ENCODE data around the gene SLC25A13.
"Not testable (repeated sequence)": the region's sequence is repeated elsewhere in the genome, so short reads cannot be mapped to it uniquely, and the experiment has no call there.

The SLC25A13 gene

GRCh38 chr7:96321658-96322372 is at the start of gene SLC25A13:
Gene SLC25A13 (minus strand): TSS chr7:96322098. CDS start chr7:96321956, 142 bp downstream.
- peak within 1 kb of the TSS; percentile 69 to 93 for H3K4me3 ChIP-seq (ENCODE audit: low read length in 2 of 2)
- H3K27me3 ChIP-seq (ENCODE audit: control insufficient read depth in 2 of 2, insufficient read depth in 2 of 2, low read length in 2 of 2) = no peaks in the 10 kb centered on the region

GRCh38 chr7:96365916-96366315 is 44.0 kb upstream of the SLC25A13 start:
- H3K4me1 ChIP-seq (ENCODE audit: control insufficient read depth in 2 of 2, insufficient read depth in 2 of 2, low read length in 2 of 2); H3K9ac ChIP-seq (ENCODE audit: low read depth in 1 of 2, low read length in 2 of 2); H3K36me3 ChIP-seq (ENCODE audit: control insufficient read depth in 2 of 2, insufficient read depth in 2 of 2, low read length in 2 of 2); H3K27me3 ChIP-seq (ENCODE audit: control insufficient read depth in 2 of 2, insufficient read depth in 2 of 2, low read length in 2 of 2); H3K27ac ChIP-seq (ENCODE audit: low read depth in 2 of 2, low read length in 2 of 2); H3K9me3 ChIP-seq (ENCODE audit: control insufficient read depth in 2 of 2, low read length in 2 of 2); H3K4me3 ChIP-seq (ENCODE audit: low read length in 2 of 2): not testable (repeated sequence)

More at GRCh38 chr7:96321658-96322372, at the start of gene SLC25A13:
- Histone ChIP-seq H3K9me3 (ENCODE audit: control insufficient read depth in 2 of 2, low read length in 2 of 2) (no peaks in the 10 kb centered on the region), H3K27ac (ENCODE audit: low read depth in 2 of 2, low read length in 2 of 2) (peak within 1 kb of the TSS; percentile 98 to 99), H3K4me1 (ENCODE audit: control insufficient read depth in 2 of 2, insufficient read depth in 2 of 2, low read length in 2 of 2) (peaks cover 5 to 16% of the 10 kb centered on the region in 2 donors), H3K36me3 (ENCODE audit: control insufficient read depth in 2 of 2, insufficient read depth in 2 of 2, low read length in 2 of 2) (no peaks in the 10 kb centered on the region), H3K9ac (ENCODE audit: low read depth in 1 of 2, low read length in 2 of 2) (peak within 1 kb of the TSS; percentile 88 to 89)

- Histone ChIP-seq H3K4me3 (ENCODE audit: low read length in 2 of 2) (no peak overlapping the region), H3K9me3 (ENCODE audit: control insufficient read depth in 2 of 2, low read length in 2 of 2) (no peaks in the 10 kb centered on the region), H3K4me1 (ENCODE audit: control insufficient read depth in 2 of 2, insufficient read depth in 2 of 2, low read length in 2 of 2) (no peaks in the 10 kb centered on the region), H3K27me3 (ENCODE audit: control insufficient read depth in 2 of 2, insufficient read depth in 2 of 2, low read length in 2 of 2) (no peaks in the 10 kb centered on the region), H3K36me3 (ENCODE audit: control insufficient read depth in 2 of 2, insufficient read depth in 2 of 2, low read length in 2 of 2) (no peaks in the 10 kb centered on the region), H3K9ac (ENCODE audit: low read depth in 1 of 2, low read length in 2 of 2) (no peak overlapping the region), H3K27ac (ENCODE audit: low read depth in 2 of 2, low read length in 2 of 2) (no peak overlapping the region)
Observed at GRCh38 chr7:96361116-96361857, 39.4 kb upstream of the SLC25A13 start.

- no peak overlapping the region for H3K9ac ChIP-seq (ENCODE audit: low read depth in 1 of 2, low read length in 2 of 2)
- H3K9me3 ChIP-seq (ENCODE audit: control insufficient read depth in 2 of 2, low read length in 2 of 2) = no peaks in the 10 kb centered on the region
- no peak overlapping the region for H3K27ac ChIP-seq (ENCODE audit: low read depth in 2 of 2, low read length in 2 of 2)
- H3K36me3 ChIP-seq (ENCODE audit: control insufficient read depth in 2 of 2, insufficient read depth in 2 of 2, low read length in 2 of 2) = no peaks in the 10 kb centered on the region
- H3K4me1 ChIP-seq (ENCODE audit: control insufficient read depth in 2 of 2, insufficient read depth in 2 of 2, low read length in 2 of 2) = no peaks in the 10 kb centered on the region
- H3K27me3 ChIP-seq (ENCODE audit: control insufficient read depth in 2 of 2, insufficient read depth in 2 of 2, low read length in 2 of 2) = no peaks in the 10 kb centered on the region
- H3K4me3 ChIP-seq (ENCODE audit: low read length in 2 of 2) = no peak overlapping the region
Observed at GRCh38 chr7:96359876-96360275, 38.0 kb upstream of the SLC25A13 start.

GRCh38 chr7:96358236-96358971 is 36.5 kb upstream of the SLC25A13 start:
- not testable (repeated sequence) for H3K4me3 ChIP-seq (ENCODE audit: low read length in 2 of 2); H3K4me1 ChIP-seq (ENCODE audit: control insufficient read depth in 2 of 2, insufficient read depth in 2 of 2, low read length in 2 of 2); H3K27me3 ChIP-seq (ENCODE audit: control insufficient read depth in 2 of 2, insufficient read depth in 2 of 2, low read length in 2 of 2); H3K9me3 ChIP-seq (ENCODE audit: control insufficient read depth in 2 of 2, low read length in 2 of 2); H3K36me3 ChIP-seq (ENCODE audit: control insufficient read depth in 2 of 2, insufficient read depth in 2 of 2, low read length in 2 of 2); H3K27ac ChIP-seq (ENCODE audit: low read depth in 2 of 2, low read length in 2 of 2); H3K9ac ChIP-seq (ENCODE audit: low read depth in 1 of 2, low read length in 2 of 2)

GRCh38 chr7:96355990-96356506 is 34.1 kb upstream of the SLC25A13 start:
- Histone ChIP-seq H3K36me3 (ENCODE audit: control insufficient read depth in 2 of 2, insufficient read depth in 2 of 2, low read length in 2 of 2) (no peaks in the 10 kb centered on the region), H3K4me1 (ENCODE audit: control insufficient read depth in 2 of 2, insufficient read depth in 2 of 2, low read length in 2 of 2) (no peaks in the 10 kb centered on the region)

GRCh38 chr7:96354881-96355280 is 33.0 kb upstream of the SLC25A13 start:
- Histone ChIP-seq H3K36me3 (ENCODE audit: control insufficient read depth in 2 of 2, insufficient read depth in 2 of 2, low read length in 2 of 2) (no peaks in the 10 kb centered on the region), H3K27me3 (ENCODE audit: control insufficient read depth in 2 of 2, insufficient read depth in 2 of 2, low read length in 2 of 2) (no peaks in the 10 kb centered on the region), H3K4me1 (ENCODE audit: control insufficient read depth in 2 of 2, insufficient read depth in 2 of 2, low read length in 2 of 2) (peaks cover 0 to 2% of the 10 kb centered on the region in 2 donors), H3K27ac (ENCODE audit: low read depth in 2 of 2, low read length in 2 of 2) (no peak overlapping the region), H3K4me3 (ENCODE audit: low read length in 2 of 2) (no peak overlapping the region), H3K9ac (ENCODE audit: low read depth in 1 of 2, low read length in 2 of 2) (no peak overlapping the region), H3K9me3 (ENCODE audit: control insufficient read depth in 2 of 2, low read length in 2 of 2) (peaks cover 0 to 2% of the 10 kb centered on the region in 2 donors)

More at GRCh38 chr7:96355990-96356506, 34.1 kb upstream of the SLC25A13 start:
- Histone ChIP-seq H3K27ac (ENCODE audit: low read depth in 2 of 2, low read length in 2 of 2) (no peak overlapping the region), H3K27me3 (ENCODE audit: control insufficient read depth in 2 of 2, insufficient read depth in 2 of 2, low read length in 2 of 2) (no peaks in the 10 kb centered on the region), H3K9ac (ENCODE audit: low read depth in 1 of 2, low read length in 2 of 2) (no peak overlapping the region), H3K4me3 (ENCODE audit: low read length in 2 of 2) (no peak overlapping the region), H3K9me3 (ENCODE audit: control insufficient read depth in 2 of 2, low read length in 2 of 2) (no peaks in the 10 kb centered on the region)

- no peaks in the 10 kb centered on the region for H3K27me3 ChIP-seq (ENCODE audit: control insufficient read depth in 2 of 2, insufficient read depth in 2 of 2, low read length in 2 of 2)
- H3K9me3 ChIP-seq (ENCODE audit: control insufficient read depth in 2 of 2, low read length in 2 of 2) = peaks cover 0 to 4% of the 10 kb centered on the region in 2 donors
- H3K4me1 ChIP-seq (ENCODE audit: control insufficient read depth in 2 of 2, insufficient read depth in 2 of 2, low read length in 2 of 2) = peaks cover 0 to 16% of the 10 kb centered on the region in 2 donors
- H3K27ac ChIP-seq (ENCODE audit: low read depth in 2 of 2, low read length in 2 of 2) = peak overlapping the region; percentile 78 to 93
- H3K9ac ChIP-seq (ENCODE audit: low read depth in 1 of 2, low read length in 2 of 2) = peak overlapping the region in 1 of 2 donors; percentile 21
- H3K36me3 ChIP-seq (ENCODE audit: control insufficient read depth in 2 of 2, insufficient read depth in 2 of 2, low read length in 2 of 2) = no peaks in the 10 kb centered on the region
- H3K4me3 ChIP-seq (ENCODE audit: low read length in 2 of 2) = no peak overlapping the region
Observed at GRCh38 chr7:96349572-96349971, 27.7 kb upstream of the SLC25A13 start.

- H3K4me1 ChIP-seq (ENCODE audit: control insufficient read depth in 2 of 2, insufficient read depth in 2 of 2, low read length in 2 of 2) = peaks cover 0 to 16% of the 10 kb centered on the region in 2 donors
- H3K4me3 ChIP-seq (ENCODE audit: low read length in 2 of 2) = no peak overlapping the region
- H3K36me3 ChIP-seq (ENCODE audit: control insufficient read depth in 2 of 2, insufficient read depth in 2 of 2, low read length in 2 of 2) = no peaks in the 10 kb centered on the region
- no peaks in the 10 kb centered on the region for H3K27me3 ChIP-seq (ENCODE audit: control insufficient read depth in 2 of 2, insufficient read depth in 2 of 2, low read length in 2 of 2)
- H3K9me3 ChIP-seq (ENCODE audit: control insufficient read depth in 2 of 2, low read length in 2 of 2) = peaks cover 0 to 4% of the 10 kb centered on the region in 2 donors
- H3K9ac ChIP-seq (ENCODE audit: low read depth in 1 of 2, low read length in 2 of 2) = no peak overlapping the region
- no peak overlapping the region for H3K27ac ChIP-seq (ENCODE audit: low read depth in 2 of 2, low read length in 2 of 2)
Observed at GRCh38 chr7:96347471-96347870, 25.6 kb upstream of the SLC25A13 start.
